Adrenal gland (tissue), 5 donors: ENCODE measurements around the gene SH3RF2.

ENCODE experiments used
- POLR2A ChIP-seq, 2 donors: fragments of 450-650 bp; IDR thresholded peaks; one replicate each; pipeline ENCODE4 v1.6.1; 2017; ENCODE audit warnings: antibody characterized with exemption in 2 of 2, mild to moderate bottlenecking in 2 of 2, moderate library complexity in 1 of 2
- TF ChIP-seq, protein P1 (sequence below), 6 experiments: fragments of 450-650 bp in 4 of 6; fragments of 200-600 bp in 2 of 6; sonication (generic) in 1 of 6; IDR thresholded peaks; 1 replicate in 5 of 6; 2 replicates in 1 of 6; pipeline versions ENCODE4 v1.5.1 to v1.8.0; 2016 to 2021; ENCODE audit warnings: antibody characterized with exemption in 6 of 6, mild to moderate bottlenecking in 2 of 6, moderate library complexity in 1 of 6
- donor health status: DM: no; HTN: no; CAD: no.

GRCh38 chr5:145968970-145969713 is 32.8 kb downstream of the SH3RF2 start:
- TF ChIP-seq, protein P1, sequence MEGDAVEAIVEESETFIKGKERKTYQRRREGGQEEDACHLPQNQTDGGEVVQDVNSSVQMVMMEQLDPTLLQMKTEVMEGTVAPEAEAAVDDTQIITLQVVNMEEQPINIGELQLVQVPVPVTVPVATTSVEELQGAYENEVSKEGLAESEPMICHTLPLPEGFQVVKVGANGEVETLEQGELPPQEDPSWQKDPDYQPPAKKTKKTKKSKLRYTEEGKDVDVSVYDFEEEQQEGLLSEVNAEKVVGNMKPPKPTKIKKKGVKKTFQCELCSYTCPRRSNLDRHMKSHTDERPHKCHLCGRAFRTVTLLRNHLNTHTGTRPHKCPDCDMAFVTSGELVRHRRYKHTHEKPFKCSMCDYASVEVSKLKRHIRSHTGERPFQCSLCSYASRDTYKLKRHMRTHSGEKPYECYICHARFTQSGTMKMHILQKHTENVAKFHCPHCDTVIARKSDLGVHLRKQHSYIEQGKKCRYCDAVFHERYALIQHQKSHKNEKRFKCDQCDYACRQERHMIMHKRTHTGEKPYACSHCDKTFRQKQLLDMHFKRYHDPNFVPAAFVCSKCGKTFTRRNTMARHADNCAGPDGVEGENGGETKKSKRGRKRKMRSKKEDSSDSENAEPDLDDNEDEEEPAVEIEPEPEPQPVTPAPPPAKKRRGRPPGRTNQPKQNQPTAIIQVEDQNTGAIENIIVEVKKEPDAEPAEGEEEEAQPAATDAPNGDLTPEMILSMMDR (IDR thresholded peaks at IDR 0.05), result no peak
- no peak for TF ChIP-seq POLR2A (IDR thresholded peaks at IDR 0.05)
